CD1c-positive myeloid dendritic cell (primary cell): ENCODE data around the gene COL4A2.
"Not testable (repeated sequence)": the region's sequence is repeated elsewhere in the genome, so short reads cannot be mapped to it uniquely, and the experiment has no call there.

Experiments
- DNase-seq: peaks from one replicate; pipeline ENCODE4 v3.0.0-alpha.2; 2016; ENCODE audit errors: extremely low spot score

COL4A2 gene

DNA sequence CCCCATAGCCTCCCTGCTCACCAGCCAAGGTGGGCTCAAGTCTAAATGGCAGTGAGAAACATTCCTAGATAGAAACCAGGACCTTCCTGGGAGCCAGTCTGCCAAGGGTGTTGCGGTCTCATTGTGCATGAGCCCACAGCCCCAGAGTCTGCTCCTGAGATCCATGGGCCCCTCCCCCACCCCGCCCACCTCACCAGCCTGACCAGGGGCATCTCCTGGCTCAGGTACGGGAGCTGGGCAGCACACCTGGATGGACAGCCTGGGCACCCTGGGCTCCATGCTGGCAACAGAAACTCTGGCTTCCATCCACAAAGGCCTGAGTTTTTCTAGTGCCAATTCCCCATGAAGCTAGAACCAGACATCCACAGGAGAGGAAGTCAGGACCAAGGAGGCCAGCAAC, 188.8 kb downstream of the COL4A2 start:
- DNase-seq: no peak

DNA sequence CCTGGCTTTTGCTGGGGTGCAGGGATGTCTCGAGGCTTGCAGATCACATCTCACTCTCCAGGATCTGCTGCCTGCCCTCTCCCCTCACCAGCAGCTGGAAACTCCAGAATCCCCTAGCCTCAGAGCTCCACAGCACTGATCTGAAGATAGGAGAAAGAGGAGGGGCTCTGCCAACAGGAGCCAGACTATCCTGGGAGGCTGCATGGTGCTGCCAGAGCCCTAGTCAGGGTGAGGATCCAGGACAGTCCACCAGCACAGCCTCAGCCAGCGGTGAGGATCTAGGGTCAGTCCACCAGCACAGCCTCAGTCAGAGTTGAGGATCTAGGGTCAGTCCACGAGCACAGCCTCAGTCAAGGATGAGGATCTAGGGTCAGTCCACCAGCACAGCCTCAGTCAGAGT, 189.2 kb downstream of the COL4A2 start:
- no peak for DNase-seq

DNA sequence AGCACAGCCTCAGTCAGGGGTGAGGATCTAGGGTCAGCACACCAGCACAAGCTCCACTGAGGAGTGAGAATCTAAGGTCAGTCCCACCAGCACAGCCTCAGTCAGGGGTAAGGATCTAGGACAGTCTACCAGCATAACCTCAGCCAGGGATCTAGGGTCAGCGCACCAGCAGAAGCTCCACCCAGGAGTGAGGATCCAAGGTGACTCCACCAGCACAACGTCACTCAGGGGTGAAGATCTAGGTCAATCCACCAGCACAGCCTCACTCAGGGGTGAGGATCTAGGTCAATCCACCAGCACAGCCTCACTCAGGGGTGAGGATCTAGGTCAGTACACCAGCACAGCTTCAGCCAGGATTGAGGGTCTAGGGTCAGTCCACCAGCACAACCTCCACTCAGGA, 189.9 kb downstream of the COL4A2 start:
- no peak for DNase-seq

DNA sequence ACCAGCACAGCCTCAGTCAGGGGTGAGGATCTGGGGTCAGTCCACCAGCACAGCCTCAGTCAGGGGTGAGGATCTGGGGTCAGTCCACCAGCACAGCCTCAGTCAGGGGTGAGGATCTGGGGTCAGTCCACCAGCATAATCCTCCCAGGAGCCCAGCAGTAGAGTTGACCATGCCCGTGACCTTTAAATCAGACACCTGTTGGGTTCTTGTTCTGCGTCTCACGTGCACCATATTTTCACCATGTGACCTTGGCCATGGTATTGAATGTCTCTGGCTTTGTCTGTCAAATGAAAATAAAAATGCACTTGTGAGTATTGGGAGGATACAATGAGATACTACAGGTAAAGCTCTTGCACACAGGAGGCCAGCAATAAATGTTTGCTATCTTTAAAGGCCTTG, 190.8 kb downstream of the COL4A2 start:
- DNase-seq: not testable (repeated sequence)

GRCh38 chr13:110498327-110498726, 191.2 kb downstream of the COL4A2 start:
- no peak for DNase-seq

GRCh38 chr13:110498765-110499164, 191.7 kb downstream of the COL4A2 start:
- no peak for DNase-seq

GRCh38 chr13:110499621-110500281, 192.7 kb downstream of the COL4A2 start:
- DNase-seq: no peak

DNA sequence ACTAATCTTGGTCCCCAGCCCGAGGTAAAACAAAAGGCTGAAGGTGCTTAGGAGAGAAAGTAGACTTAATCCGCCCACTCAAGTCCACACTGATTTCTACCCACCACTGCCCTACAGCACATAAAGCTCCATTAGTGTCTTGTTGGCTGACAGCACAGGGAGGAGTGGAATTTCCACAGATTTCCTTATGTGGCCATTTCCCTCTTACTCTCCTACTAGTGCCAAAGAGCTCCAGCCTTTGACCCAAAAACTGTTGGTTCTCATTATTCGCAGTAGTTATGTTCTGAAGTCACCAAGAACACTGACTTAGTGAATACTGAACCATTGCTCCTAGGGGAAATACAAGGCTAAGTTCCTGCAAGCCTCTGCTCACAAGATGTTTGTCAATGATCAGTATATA, 193.3 kb downstream of the COL4A2 start:
- DNase-seq: no peak

DNA sequence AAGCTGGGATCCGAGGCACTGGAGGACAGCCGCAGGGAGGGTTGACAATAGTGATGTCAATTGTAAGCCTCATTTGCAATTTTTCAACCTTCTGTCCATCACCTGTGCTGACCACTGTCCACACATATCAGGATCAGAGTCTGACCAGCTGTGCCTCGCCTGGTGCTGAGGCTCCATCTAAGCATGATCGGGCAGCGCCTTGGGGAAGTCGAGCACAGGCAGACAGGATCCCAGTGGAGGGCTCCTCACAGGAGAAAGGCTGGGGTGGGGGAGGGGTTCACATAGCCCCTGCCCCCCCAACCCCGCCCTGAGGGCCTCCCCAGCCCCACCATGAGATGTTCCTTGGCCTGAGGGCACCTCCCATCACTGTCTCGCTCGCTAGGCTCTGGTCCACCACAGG, 194.1 kb downstream of the COL4A2 start:
- DNase-seq: no peak

DNA sequence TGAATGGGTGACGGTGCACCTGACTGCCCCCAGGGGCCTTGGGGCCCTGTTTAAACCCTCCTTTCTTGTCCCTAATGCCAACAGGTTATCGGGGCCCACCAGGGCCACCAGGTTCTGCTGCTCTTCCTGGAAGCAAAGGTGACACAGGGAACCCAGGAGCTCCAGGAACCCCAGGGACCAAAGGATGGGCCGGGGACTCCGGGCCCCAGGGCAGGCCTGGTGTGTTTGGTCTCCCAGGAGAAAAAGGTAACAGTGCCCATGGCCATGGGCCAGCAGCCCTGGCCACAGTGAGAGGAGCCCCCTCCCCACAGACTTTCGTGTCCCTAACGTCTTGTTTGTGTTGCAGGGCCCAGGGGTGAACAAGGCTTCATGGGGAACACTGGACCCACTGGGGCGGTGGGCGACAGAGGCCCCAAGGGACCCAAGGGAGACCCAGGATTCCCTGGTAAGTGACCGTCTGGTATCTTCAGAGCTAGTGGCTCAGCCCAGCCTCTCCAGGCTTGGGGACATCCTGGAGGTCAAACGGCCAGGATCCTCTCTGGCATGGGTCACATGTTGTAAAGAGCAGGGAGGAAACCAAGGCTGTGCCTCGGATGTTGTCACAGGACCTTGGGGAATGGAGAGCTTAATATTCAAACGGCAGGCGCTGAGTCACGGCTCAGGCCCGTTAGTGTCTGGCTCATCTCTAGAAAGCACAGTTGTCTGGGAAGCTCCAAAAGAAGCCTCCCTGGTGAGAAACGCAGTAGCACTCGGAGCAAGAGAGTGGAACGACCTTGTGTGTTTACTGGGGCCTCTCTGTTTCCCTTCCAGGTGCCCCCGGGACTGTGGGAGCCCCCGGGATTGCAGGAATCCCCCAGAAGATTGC, 196.2 kb downstream of the COL4A2 start:
- DNase-seq: no peak

DNA sequence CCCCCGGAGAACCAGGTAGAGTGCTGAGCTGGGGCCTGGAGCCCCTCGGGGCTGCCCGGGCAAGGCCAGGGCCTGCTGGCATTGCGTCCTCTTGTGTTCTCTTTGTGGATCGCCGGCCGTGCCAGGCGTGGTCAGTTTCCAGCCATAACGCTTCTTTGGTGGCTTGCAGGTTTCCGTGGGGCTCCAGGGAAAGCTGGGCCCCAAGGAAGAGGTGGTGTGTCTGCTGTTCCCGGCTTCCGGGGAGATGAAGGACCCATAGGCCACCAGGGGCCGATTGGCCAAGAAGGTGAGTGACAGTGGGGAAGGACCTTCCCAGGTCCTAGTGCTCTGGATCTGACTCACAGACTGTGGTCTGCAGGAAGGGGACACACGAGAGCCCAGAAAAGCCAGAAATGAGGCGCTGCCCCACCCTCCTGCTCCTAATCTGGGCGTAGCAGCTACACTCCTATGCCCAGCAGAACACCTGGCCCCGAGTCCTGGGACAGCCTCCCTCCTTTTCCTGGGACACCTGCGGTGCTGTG, 197.0 kb downstream of the COL4A2 start:
- no peak for DNase-seq

DNA sequence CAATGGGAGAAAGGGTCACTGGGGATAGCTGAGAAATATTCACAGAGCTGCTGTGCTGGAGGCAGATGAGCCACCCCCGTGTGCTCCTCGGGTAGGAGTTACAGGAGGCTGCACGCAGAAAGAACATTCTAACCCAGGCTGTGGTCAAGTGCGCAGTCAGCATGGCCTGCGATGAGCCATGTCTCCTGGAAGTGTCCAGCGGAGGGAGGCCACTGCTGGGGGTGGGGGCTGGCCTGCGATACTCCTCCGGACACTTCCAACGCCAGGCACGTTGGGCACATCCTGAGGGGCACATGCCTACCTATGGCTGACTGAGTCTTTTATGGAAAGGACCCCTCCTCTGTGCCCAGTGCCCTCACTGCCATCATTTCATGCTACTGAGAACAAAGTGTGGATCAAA, 198.5 kb downstream of the COL4A2 start:
- DNase-seq: no peak

GRCh38 chr13:110506396-110506795, 199.3 kb downstream of the COL4A2 start:
- no peak for DNase-seq

GRCh38 chr13:110506859-110507566, 199.9 kb downstream of the COL4A2 start:
- no peak for DNase-seq

GRCh38 chr13:110507678-110508381, 200.7 kb downstream of the COL4A2 start:
- DNase-seq: no peak

DNA sequence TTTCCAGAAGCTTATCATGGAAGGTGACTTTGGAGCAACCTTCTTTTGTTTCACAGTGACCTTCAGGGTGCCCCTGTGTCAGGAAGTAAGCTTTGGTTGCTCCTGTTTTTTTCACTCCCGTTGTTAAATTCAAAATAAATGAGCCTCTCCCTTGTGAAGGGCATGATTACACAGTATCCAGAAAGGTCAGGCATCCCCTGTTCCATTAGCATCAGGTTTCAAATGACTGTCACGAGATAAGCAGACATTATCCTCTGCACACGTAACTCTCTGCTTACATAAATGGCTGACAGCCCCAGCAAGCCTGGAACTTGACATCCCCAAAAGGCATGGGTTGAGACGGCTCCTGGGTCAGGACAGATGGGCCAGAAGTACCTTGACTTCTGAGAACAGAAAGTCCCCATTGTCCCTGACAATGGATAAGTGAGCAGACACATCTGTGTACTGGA, 202.4 kb downstream of the COL4A2 start:
- no peak for DNase-seq

- DNase-seq: peak; percentile 57
Observed at GRCh38 chr13:110509971-110510786, 203.1 kb downstream of the COL4A2 start.

- DNase-seq: no peak
Observed at GRCh38 chr13:110511509-110512181, 204.6 kb downstream of the COL4A2 start.

- DNase-seq: no peak
Observed at GRCh38 chr13:110512198-110512740, 205.2 kb downstream of the COL4A2 start.

- DNase-seq: no peak
Observed at GRCh38 chr13:110516500-110516899, 209.4 kb downstream of the COL4A2 start.
